Measurements from ENCODE around the gene WASF2. TPM values are rescaled to one million over a fixed set of nuclear protein-coding genes. Genes with fewer than 3 reads are reported as not detected.
"Not testable (repeated sequence)": the region's sequence is repeated elsewhere in the genome, so short reads cannot be mapped to it uniquely, and the experiment has no call there.

The WASF2 gene, protein sequence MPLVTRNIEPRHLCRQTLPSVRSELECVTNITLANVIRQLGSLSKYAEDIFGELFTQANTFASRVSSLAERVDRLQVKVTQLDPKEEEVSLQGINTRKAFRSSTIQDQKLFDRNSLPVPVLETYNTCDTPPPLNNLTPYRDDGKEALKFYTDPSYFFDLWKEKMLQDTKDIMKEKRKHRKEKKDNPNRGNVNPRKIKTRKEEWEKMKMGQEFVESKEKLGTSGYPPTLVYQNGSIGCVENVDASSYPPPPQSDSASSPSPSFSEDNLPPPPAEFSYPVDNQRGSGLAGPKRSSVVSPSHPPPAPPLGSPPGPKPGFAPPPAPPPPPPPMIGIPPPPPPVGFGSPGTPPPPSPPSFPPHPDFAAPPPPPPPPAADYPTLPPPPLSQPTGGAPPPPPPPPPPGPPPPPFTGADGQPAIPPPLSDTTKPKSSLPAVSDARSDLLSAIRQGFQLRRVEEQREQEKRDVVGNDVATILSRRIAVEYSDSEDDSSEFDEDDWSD
- total RNA-seq (100 to 1,000 TPM in 1 of 9 donors, 10 to 100 TPM in 8; 27.5 to 103 (median 47.9) TPM), polyA plus RNA-seq (10 to 100 TPM; 14.2 to 52.0 TPM)
- long read RNA-seq, donor 1, full-length matches to known transcripts = 1 of 35 reads
- long read RNA-seq, donor 1, partial matches to known transcripts = 4 of 35 reads
- long read RNA-seq, donor 1, other reads (novel, unspliced or antisense) = 30 of 35 reads
- long read RNA-seq, donor 2, full-length matches to known transcripts = 9 of 108 reads
- long read RNA-seq, donor 2, partial matches to known transcripts = 36 of 108 reads
- long read RNA-seq, donor 2, other reads (novel, unspliced or antisense) = 63 of 108 reads
- long read RNA-seq, donor 3, full-length matches to known transcripts = 2 of 31 reads
- long read RNA-seq, donor 3, partial matches to known transcripts = 10 of 31 reads
- long read RNA-seq, donor 3, other reads (novel, unspliced or antisense) = 19 of 31 reads

DNA sequence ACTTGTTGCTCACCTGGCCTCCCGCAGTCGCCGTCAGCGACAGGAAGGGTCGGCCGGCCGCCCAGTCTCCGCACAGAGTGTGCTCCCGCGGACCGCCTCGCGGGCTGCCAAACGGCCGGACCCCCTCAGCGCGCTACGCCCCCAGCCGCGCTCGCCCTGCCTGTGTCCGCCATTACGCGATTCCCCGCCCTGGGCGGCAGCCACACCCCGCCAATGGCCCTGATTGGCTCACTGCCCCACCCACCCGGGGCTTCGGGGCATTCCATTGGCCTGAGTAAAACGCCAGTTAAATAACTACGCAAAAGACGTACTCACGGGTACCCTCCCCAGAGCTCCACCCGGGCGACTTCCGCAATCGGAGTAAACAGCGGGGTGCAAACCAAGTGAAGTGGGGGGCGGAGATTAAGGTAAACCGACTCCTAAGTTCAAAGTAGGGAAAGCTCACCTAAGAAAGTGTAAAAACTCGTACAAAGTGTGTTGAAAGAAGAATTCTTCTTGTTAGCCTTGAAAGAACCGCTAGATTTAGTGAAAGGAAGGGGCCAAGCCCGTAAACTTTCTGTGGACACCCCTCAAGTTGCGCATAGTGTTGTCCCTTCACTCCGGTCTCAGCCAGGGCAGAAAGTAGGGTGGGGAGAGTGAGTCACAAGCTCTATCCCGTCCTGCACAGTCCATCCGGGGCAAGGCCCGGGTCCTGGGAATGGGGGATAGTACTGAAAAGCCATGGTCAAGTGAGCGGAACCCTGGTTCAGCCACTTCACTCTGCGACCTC lies at the start of gene WASF2:
TSS of gene WASF2 (minus strand) at position 195 of the 769 bp plus-strand sequence. CDS start 61,277 bp downstream, outside the sequence.
- intact Hi-C loops (cut with DNase I) = loop anchor here (2.0 to 10.0 kb wide), 12 partner anchors 37 to 177 kb away; partner anchors contain the start of gene AHDC1 (in 2 of the 10)
- WGBS, 4 donors = 0 to 2% (median 1%) methylated on average over 21 to 50 of the region's 50 CpGs
- ATAC-seq = peak; percentile 93 to 97 (median 96)
- Histone ChIP-seq H3K27ac (peak within 1 kb of the TSS; percentile 98 to 100 (median 100)), H3K36me3 (peaks cover 0 to 7% (median 0%) of the 10 kb centered on the region in 9 donors), H3K27me3 (no peaks in the 10 kb centered on the region), H3K4me1 (peaks cover 5 to 62% (median 36%) of the 10 kb centered on the region in 12 donors), H3K9me3 (no peaks in the 10 kb centered on the region), H3K4me3 (peak within 1 kb of the TSS; percentile 77 to 100 (median 96))
- TF ChIP-seq, protein P1, sequence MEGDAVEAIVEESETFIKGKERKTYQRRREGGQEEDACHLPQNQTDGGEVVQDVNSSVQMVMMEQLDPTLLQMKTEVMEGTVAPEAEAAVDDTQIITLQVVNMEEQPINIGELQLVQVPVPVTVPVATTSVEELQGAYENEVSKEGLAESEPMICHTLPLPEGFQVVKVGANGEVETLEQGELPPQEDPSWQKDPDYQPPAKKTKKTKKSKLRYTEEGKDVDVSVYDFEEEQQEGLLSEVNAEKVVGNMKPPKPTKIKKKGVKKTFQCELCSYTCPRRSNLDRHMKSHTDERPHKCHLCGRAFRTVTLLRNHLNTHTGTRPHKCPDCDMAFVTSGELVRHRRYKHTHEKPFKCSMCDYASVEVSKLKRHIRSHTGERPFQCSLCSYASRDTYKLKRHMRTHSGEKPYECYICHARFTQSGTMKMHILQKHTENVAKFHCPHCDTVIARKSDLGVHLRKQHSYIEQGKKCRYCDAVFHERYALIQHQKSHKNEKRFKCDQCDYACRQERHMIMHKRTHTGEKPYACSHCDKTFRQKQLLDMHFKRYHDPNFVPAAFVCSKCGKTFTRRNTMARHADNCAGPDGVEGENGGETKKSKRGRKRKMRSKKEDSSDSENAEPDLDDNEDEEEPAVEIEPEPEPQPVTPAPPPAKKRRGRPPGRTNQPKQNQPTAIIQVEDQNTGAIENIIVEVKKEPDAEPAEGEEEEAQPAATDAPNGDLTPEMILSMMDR (IDR thresholded peaks at IDR 0.05) = peak in 1 of 12 donors; percentile 5
- TF ChIP-seq POLR2A (IDR thresholded peaks at IDR 0.05) = peak; percentile 83 to 96
- DNase-seq = peak; percentile 97 to 98 (median 98)

DNA sequence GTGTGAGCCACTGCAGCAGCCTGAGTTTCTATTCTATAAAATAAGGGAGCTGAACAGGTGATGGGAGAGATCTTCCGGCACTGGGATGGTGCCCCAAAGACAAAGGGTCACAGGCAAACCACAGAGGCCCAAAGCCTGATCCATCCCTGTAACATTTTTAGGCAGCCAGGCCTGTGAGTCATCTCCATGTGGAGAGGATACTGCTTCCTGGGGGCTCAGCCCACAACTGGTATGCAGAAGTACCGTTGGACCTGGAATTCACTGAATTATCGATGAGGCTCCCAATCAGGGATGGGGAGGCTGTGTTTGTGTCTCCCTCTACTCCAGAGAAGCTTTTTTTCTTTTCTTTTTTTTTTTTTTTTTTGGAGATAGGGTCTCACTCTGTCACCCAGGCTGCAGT lies 48.8 kb upstream of the WASF2 start:
- no peaks in the 10 kb centered on the region for H3K9me3 ChIP-seq
- peaks cover 15 to 84% (median 68%) of the 10 kb centered on the region in 12 donors for H3K4me1 ChIP-seq
- H3K36me3 ChIP-seq = peaks cover 0 to 43% (median 18%) of the 10 kb centered on the region in 9 donors
- H3K4me3 ChIP-seq = no peak overlapping the region
- no peak for TF ChIP-seq POLR2A (IDR thresholded peaks at IDR 0.05)
- TF ChIP-seq, protein P1 (IDR thresholded peaks at IDR 0.05) = no peak
- ATAC-seq (no peak), DNase-seq (no peak)
- 44 to 54% (median 48%) methylated on average over 3 of the region's 3 CpGs for WGBS, 4 donors
- H3K27ac ChIP-seq = peak overlapping the region in 10 of 12 donors; percentile 11 to 94 (median 77)
- intact Hi-C loops (cut with DNase I) = loop anchor here in 1 of 10 donors (5.0 kb wide), 1 partner anchor 131 kb away; no protein-coding TSS in a partner anchor
- no peaks in the 10 kb centered on the region for H3K27me3 ChIP-seq

DNA sequence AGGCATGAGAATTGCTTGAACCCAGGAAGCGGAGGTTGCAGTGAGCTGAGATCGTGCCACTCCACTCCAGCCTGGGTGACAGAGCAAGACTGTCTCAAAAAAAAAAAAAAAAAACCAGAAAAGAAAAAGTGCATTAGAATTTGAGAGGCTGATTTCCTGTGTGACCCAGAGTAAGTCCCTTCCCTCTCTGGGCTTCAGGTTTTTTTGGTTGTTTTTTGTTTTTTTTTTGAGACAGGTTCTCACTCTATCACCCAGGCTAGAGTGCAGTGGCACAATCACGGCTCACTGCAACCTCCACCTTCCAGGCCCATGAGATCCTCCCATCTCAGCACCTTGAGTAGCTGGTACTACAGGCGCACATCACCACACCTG lies 48.3 kb upstream of the WASF2 start:
- peaks cover 15 to 79% (median 63%) of the 10 kb centered on the region in 12 donors for H3K4me1 ChIP-seq
- ATAC-seq, H3K4me3 ChIP-seq, DNase-seq, H3K27me3 ChIP-seq, H3K9me3 ChIP-seq: not testable (repeated sequence)
- H3K27ac ChIP-seq = peak overlapping the region; percentile 12 to 94 (median 78)
- WGBS, 4 donors = 94 to 97% (median 95%) methylated on average over 4 of the region's 4 CpGs
- H3K36me3 ChIP-seq = peaks cover 0 to 48% (median 23%) of the 10 kb centered on the region in 9 donors
- intact Hi-C loops (cut with DNase I) = loop anchor here in 1 of 10 donors (5.0 kb wide), 1 partner anchor 131 kb away; no protein-coding TSS in a partner anchor

DNA sequence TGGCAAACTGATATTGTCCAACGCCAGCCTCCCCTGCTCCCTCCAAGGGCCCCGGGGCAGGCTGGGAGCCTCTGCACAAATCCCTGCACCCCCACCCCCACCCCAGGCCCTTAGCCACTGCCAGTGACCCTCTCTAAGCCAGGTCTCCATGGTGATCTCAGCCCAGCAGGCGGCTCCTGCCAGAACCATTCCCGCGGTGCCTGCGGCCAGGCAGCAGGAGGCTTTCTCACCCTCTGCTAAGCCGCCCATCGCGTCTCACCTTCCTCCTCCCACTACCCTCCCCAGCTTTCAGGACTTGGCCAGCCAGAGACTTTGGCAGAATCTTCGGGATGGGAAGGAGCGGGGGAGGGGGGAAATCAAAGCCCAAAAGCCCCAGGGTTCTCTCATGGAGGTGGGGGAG lies 46.8 kb upstream of the WASF2 start:
- TF ChIP-seq, protein P1 (IDR thresholded peaks at IDR 0.05) = peak in 1 of 12 donors; percentile 2
- TF ChIP-seq POLR2A (IDR thresholded peaks at IDR 0.05) = no peak
- no peak overlapping the region for H3K4me3 ChIP-seq
- H3K27me3 ChIP-seq = no peaks in the 10 kb centered on the region
- DNase-seq = peak; percentile 75 to 87 (median 79)
- H3K4me1 ChIP-seq = peaks cover 12 to 64% (median 47%) of the 10 kb centered on the region in 12 donors
- peaks cover 0 to 50% (median 27%) of the 10 kb centered on the region in 9 donors for H3K36me3 ChIP-seq
- intact Hi-C loops (cut with DNase I) = loop anchor here in 1 of 10 donors (5.0 kb wide), 1 partner anchor 129 kb away; no protein-coding TSS in a partner anchor
- peak overlapping the region in 11 of 12 donors; percentile 65 to 94 (median 78) for H3K27ac ChIP-seq
- ATAC-seq = peak; percentile 55 to 87 (median 86)
- WGBS, 4 donors = 11 to 23% (median 18%) methylated on average over 11 of the region's 11 CpGs
- H3K9me3 ChIP-seq = no peaks in the 10 kb centered on the region
